Urothelium cell line (cell line): ENCODE measurements around the gene CCDC178.
A peak's percentile ranks its signal among the peaks of the same experiment; 100 is the strongest.
"Not testable (repeated sequence)": the region's sequence is repeated elsewhere in the genome, so short reads cannot be mapped to it uniquely, and the experiment has no call there.

Experiments used
- DNase-seq: peaks from one replicate; pipeline ENCODE4 v3.0.0; 2011; ENCODE audit warnings: low spot score, mixed read lengths
- FAIRE-seq: peaks from 2 replicates; lab custom pipeline; 2011; peaks lifted over from hg19 to GRCh38; lab: Jason Lieb, UNC

Gene CCDC178

DNA sequence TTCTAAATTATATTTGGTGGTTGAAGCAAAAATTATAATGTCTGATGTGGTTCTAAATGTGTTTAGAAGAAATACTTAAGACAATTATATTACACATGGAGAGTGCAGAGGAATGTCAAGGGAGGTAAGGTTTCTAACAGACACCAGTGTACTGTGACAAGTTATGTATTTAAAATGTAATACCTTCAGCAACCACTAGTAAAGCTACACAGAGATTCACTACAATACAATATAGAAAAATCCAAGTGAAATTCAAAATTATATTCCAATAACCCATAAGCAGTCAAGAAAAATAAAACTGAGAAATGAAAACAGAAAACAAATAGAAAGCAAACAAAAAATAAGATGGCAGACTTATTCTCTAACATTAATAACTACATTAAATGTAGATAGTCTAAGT is 418.2 kb downstream of the CCDC178 start:
- DNase-seq (no peak), FAIRE-seq (no peak)

DNA sequence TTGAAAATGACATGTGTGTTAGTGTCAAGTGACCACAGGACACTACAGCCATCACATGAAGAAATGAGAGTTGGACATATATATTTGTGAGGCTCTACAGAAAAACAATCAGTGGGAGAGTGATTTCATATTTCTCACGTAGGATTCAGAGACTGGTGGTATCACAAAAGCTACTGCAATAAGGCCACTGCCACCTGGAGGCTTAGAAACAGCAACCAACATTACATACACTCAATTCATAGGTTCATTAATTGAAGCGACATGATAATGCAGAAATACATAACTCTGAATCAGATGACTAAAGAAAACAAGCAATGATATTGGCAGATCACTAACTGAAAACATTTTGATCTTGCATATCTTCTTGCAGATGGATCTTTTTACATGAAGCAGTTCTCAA is 419.6 kb downstream of the CCDC178 start:
- no peak for FAIRE-seq
- DNase-seq = no peak

GRCh38 chr18:33014060-33014796 is 426.3 kb downstream of the CCDC178 start:
- no peak for FAIRE-seq
- no peak for DNase-seq

DNA sequence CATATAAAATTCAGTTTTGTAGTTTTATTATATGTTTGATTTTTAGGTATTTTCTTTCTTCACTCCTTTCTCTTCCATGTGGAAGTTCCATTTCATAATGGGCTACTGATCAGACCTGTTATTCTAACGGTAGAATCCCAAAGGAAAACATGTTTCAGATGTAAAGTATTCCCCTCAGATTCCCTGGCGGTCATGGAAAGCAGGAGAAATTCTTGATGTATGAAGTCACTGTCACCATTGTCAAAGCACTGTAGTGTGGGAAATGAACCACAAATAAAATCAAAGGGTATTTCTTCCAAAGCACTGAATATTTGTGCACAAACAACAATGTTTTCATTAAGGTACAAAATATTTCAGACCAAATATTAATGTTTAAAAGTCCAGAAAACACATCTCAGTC is 430.4 kb downstream of the CCDC178 start:
- FAIRE-seq = no peak
- peak; percentile 13 for DNase-seq

- no peak for FAIRE-seq
Measured at GRCh38 chr18:32998921-32999320, 441.6 kb downstream of the CCDC178 start.

DNA sequence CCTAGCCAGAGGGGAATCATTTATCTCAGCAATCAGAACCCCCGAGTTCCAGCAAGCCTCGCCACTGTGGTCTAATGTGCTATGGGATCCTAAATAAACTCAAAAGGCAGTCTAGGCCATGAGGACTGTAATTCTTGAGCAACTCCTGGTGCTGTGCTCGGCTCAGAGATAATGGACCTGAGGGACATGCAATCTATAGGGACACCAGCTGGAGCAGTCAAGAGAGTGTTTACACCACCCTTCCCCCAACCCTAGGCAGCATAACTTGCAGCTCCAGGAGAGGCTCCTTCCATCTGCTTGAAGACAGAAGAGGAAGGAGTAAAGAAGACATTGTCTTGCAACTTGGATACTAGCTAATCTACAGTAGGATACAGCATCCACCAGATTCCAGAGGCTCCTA is 442.2 kb downstream of the CCDC178 start:
- FAIRE-seq (no peak), DNase-seq (no peak)

More at GRCh38 chr18:32998921-32999320, 441.6 kb downstream of the CCDC178 start:
- DNase-seq = no peak

DNA sequence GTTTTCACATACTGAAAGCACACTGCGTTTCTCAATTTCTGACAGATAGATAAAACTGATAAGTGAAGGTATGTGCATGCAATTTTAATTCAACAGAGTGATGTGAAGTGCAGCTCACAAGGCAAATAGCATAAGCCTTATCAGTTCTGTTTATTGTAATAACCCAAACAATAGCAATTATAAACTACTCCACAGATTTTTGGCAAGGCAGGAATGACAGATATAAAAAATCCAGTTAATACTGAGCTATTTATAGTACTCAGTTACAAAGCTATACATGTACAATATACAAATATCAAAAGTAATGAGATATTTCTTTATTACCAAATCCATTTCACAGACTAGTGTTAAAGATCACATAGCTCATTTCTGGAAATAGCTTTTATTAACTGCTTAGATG is 456.8 kb downstream of the CCDC178 start:
- FAIRE-seq (no peak), DNase-seq (no peak)

GRCh38 chr18:32980896-32981295 is 459.6 kb downstream of the CCDC178 start:
- DNase-seq (no peak), FAIRE-seq (no peak)

DNA sequence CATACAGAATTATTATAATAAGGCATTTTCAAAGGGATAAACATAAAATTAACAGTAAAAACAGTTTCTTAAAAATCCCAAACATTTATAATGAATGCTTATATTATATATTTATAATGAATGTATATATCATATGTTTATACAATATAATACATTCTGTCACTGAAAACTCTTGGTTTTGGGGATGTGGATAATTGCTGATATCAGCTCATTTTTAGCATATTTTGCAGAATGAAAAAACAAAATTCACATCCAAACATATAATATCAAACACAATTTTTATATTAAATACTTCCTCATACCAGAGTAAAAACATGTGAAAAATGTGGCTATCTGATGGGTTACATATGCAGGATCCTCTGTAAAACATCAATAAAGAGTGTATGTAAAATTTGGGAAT is 465.0 kb downstream of the CCDC178 start:
- DNase-seq (no peak), FAIRE-seq (no peak)

- FAIRE-seq = no peak
- DNase-seq = no peak
Measured at GRCh38 chr18:32975163-32975436, 465.4 kb downstream of the CCDC178 start.

DNA sequence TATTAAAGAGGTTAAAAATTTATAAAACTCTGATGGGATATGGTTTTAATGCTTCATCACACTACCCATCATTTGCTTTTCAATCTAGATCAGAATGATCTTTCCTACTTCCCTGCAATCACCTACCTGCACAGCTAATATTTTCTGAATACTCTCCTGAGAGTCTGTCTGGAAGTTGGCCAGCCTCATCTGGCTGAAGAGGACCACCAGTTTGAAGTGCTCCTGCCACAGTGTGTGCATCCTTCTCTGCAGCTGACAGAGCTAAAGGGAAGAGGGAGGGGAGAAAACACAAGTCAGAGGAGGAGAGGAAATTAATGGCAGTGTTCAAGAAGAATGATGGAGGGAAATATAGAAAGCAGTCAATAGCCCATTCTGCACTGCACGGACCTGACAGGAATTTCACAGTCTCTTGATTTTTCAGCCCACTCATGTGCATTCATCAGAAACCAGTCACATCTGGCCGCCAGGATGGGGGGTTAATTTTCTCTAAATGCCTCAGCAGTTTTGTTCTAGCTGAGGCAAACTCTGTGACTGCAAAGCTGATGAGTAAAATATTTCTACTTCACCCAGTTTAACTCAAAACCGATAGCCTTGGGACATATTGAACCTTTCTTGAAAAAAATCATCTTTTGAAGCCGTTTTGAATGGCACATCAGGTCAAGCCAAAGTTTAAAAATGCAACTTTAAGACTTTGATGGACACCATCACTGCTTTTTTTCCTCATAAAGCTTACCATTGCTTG is 465.9 kb downstream of the CCDC178 start:
- no peak for DNase-seq
- FAIRE-seq = no peak

DNA sequence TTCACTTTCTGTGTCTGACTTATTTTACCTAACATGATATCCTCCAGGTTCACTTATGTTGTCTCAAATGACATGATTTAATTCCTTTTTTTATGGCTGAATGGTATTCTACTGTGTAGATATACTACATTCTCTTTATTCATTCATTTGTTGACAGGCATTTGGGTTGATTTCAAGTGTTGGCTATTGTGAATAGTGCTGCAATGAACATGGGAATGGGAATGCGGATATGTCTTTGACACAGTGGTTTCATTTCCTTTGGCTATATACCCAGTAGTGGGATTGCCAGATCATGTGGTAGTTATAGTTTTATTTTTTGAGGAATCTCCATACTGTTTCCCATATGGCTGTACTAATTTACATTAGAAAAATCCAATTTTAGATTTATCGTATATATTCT is 472.3 kb downstream of the CCDC178 start:
- DNase-seq (no peak), FAIRE-seq (no peak)

- FAIRE-seq (no peak), DNase-seq (no peak)
Measured at GRCh38 chr18:32966141-32966540, 474.4 kb downstream of the CCDC178 start.

- DNase-seq = no peak
- FAIRE-seq = no peak
Measured at GRCh38 chr18:32961538-32961937, 479.0 kb downstream of the CCDC178 start.

DNA sequence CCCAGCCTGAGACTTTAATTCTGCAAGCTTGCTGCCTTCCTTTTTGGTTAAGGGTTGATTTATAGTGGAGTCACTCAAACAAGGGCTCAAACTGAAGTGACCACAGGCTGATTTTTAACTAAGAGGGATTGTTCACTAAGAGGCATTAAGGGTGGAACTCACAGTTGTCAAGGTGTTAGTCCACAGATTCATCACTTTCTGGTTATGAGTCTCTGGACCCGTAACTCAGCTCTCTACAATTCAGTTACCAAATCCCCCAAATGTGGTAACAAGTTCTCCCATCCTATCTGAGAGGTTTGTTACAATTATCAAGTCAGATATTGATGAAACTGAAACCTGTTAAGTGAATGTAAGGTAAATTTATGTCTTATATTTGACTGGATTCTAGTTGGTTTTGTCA is 481.8 kb downstream of the CCDC178 start:
- no peak for FAIRE-seq
- no peak for DNase-seq

- FAIRE-seq (no peak), DNase-seq (peak; percentile 4)
Measured at GRCh38 chr18:32956591-32957315, 483.8 kb downstream of the CCDC178 start.

DNA sequence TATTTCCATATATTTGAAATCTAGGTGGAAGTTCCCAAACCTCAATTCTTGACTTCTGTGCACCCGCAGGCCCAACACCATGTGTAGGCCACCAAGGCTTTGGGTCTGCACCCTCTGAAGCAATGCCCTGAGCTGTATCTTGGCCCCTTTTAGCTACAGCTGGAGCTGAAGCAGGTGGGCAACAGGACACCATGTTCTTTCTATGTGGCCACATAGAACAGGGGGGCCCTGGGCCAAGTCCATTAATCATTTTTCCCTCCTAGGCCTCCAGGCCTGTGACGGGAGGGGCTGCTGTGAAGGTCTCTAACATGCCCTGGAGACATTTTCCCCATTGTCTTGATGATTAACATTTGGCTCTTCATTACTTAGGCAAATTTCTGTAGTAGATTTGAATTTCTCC is 488.2 kb downstream of the CCDC178 start:
- not testable (repeated sequence) for DNase-seq, FAIRE-seq

GRCh38 chr18:32937597-32937996 is 502.9 kb downstream of the CCDC178 start:
- DNase-seq = no peak
- FAIRE-seq = no peak

DNA sequence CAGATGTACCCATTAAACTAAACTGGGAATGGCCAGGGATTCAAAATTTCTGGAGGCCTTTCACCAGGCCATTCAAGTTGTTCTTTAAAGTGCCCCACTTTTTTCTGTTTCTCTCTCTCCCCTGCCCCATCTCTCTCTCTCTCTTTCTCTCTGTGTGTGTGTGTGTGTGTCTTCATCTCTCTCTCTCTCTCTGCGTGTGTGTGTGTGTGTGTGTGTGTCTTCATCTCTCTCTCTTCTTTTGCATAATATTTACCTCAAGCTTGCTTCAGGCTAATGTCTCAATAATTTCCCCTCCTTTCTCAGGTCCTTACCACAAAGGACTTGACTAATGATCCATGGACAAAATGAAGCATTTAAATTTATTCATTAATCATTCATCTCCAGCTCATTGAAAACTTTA is 503.5 kb downstream of the CCDC178 start:
- FAIRE-seq (no peak), DNase-seq (no peak)

DNA sequence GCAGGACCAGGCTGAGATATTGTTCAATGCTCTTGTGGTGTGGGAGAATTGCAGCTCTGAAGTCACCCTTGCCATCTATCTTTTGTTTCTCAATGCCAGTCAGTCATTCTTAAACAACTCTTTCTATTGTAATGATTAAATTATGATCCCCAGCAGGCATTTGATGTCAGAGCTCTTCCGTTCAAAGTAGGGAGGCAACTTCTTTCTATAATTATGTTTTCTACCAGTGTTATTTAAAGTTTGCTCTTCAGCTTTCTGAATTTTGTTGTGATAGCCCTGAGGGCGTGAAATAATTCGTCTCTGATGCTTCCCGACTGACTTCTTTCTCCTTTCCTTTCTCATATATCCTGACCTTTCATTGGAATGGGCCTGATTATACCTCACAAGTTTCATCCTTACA is 506.3 kb downstream of the CCDC178 start:
- no peak for FAIRE-seq
- DNase-seq = no peak

DNA sequence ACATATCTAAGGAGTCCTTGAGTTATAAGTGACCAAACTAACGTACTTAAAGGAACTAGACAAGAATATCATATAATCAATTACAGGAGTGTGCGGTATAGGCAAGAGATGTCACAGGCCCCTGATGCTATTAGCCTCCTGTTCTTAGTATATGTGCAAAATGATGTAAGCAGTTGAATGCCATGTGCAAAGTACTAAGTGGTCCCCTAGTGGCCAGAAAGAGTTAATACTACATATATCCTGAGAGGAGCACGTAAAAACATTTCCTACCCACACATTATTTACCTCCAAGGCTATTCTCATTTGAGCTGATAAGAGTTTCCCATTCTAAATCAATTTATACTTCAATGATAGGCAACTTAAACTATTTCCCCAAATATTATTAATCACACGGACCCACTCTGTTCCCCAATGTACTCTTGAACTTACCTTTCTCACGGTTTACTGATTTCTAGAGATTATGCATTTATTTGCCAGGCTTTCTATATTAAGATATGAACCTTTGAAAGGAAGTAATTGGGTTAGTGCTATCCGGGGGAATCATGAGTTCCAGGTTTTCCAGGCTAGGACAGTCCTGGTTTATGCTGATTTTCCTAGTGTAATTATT is 509.7 kb downstream of the CCDC178 start:
- FAIRE-seq = no peak
- peak; percentile 25 for DNase-seq

DNA sequence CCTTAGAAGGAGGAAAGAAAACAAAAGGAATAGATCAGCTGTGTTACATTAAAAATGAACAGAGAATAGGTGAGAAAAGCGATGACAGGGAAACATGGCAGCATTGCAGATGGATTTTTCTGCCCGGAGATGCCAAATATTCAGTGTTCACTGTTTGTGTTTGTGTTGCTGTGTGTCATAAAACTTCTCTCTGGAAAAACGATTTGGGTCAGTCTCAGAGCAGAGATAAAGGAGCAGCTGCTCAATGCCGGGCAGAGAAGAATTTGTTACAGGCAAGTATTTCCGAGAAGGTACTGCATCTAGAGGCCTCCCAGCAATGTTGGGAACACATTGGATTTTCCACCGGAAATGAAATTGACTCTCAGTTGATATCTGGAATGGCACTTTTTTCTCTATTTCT is 511.3 kb downstream of the CCDC178 start:
- FAIRE-seq = no peak
- DNase-seq = no peak
